ENCODE data around the gene EHMT1. TPM values are rescaled to one million over a fixed set of nuclear protein-coding genes. Genes with fewer than 3 reads are reported as not detected.

EHMT1 gene
- total and polyA plus RNA-seq, 9 of the 15 experiments (the other 6 are each of a cell fraction or from before 2014, with no cell fraction given) = 2.2 to 76.0 (median 36.4) TPM

DNA sequence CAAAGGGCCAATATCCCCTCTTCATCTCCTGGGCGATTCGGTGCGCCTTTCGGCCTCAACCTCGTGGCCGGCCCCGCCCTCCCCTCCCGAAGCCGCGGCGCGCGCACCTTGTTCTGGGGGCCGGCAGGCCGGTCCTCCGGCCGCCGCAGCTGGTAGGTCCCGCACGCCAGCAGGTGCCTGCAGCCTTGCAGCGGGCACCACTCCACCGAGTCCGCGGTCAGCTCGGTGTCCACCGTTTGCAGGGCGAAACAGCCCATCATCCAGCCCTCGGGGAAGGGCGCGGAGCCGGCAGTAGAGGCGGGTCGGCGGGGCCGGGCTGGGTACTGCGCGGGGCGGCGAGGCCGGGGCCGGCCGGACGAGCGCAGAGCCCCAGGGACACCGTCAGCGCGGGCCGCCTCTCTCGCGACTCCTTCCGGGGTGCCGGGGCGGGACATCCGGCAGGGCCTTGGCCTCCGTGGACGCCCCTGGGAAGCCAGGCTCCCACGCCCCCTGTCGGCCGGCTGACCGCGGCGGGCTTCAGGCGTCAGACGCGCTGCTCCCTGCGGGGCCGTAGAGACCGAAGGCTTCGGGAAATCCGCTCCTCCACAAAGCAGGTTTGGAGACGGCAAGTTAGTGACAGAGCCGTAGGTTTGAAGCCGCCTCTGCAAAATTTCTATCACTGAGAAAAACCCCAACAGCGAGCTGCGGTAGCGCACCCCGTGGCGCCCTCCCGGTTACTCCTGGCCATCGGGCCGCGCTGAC, 40.1 kb upstream of the EHMT1 start, which contains the start of gene DPH7 (continued):
- TF ChIP-seq, protein P1, sequence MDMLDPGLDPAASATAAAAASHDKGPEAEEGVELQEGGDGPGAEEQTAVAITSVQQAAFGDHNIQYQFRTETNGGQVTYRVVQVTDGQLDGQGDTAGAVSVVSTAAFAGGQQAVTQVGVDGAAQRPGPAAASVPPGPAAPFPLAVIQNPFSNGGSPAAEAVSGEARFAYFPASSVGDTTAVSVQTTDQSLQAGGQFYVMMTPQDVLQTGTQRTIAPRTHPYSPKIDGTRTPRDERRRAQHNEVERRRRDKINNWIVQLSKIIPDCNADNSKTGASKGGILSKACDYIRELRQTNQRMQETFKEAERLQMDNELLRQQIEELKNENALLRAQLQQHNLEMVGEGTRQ (CRISPR knock-in tag; IDR thresholded peaks at IDR 0.05) = no peak
- TF ChIP-seq, protein P2, sequence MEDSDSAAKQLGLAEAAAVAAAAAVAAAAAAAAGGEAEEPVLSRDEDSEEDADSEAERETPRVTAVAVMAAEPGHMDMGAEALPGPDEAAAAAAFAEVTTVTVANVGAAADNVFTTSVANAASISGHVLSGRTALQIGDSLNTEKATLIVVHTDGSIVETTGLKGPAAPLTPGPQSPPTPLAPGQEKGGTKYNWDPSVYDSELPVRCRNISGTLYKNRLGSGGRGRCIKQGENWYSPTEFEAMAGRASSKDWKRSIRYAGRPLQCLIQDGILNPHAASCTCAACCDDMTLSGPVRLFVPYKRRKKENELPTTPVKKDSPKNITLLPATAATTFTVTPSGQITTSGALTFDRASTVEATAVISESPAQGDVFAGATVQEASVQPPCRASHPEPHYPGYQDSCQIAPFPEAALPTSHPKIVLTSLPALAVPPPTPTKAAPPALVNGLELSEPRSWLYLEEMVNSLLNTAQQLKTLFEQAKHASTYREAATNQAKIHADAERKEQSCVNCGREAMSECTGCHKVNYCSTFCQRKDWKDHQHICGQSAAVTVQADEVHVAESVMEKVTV (CRISPR knock-in tag; IDR thresholded peaks at IDR 0.05) = 0 out of 2 replicates have a peak, but pooled peaks have one; percentile 12
- TF ChIP-seq NCOA6 (IDR thresholded peaks at IDR 0.05) = no peak
- peak; percentile 92; the same call in 1 of the 2 replicates for TF ChIP-seq TARDBP (IDR thresholded peaks at IDR 0.05)
- TF ChIP-seq SMAD4 (CRISPR knock-in tag; conservative IDR thresholded peaks at IDR 0.05) = peak; percentile 86
- TF ChIP-seq CAMTA2 (CRISPR knock-in tag; conservative IDR thresholded peaks at IDR 0.05) = 0 out of 2 replicates have a peak, but pooled peaks have one; percentile 11
- peak; percentile 36; the same call in 1 of the 2 replicates for TF ChIP-seq HDAC8 (tag; IDR thresholded peaks at IDR 0.05)
- no peak for TF ChIP-seq SMAD2 (IDR thresholded peaks at IDR 0.05; ENCODE audit: low read depth, low read length)
- TF ChIP-seq DPF2 (IDR thresholded peaks at IDR 0.05) = no peak
- no peak for TF ChIP-seq TEAD4 (IDR thresholded peaks at IDR 0.05; ENCODE audit: low read length)
- TF ChIP-seq TEAD4 (CRISPR knock-in tag; IDR thresholded peaks at IDR 0.05; ENCODE audit: borderline replicate concordance) = no peak
- no peak for TF ChIP-seq PYGO2 (tag; IDR thresholded peaks at IDR 0.05)
- no peak for TF ChIP-seq RBM25 (IDR thresholded peaks at IDR 0.05; ENCODE audit: low read depth, low read length, severe bottlenecking)
- TF ChIP-seq ZNF212 (CRISPR knock-in tag; IDR thresholded peaks at IDR 0.05) = 0 out of 2 replicates have a peak, but pooled peaks have one; percentile 44
- TF ChIP-seq PTBP1 (IDR thresholded peaks at IDR 0.05; ENCODE audit: low read depth, low read length) = no peak
- no peak; the same call in 1 of the 2 replicates for TF ChIP-seq NCOA1 (IDR thresholded peaks at IDR 0.05; ENCODE audit: low read depth)
- TF ChIP-seq ESRRB (CRISPR knock-in tag; IDR thresholded peaks at IDR 0.05; ENCODE audit: borderline replicate concordance) = no peak
- TF ChIP-seq EGR1 (conservative IDR thresholded peaks at IDR 0.05) = no peak
- TF ChIP-seq ZNF232 (CRISPR knock-in tag; IDR thresholded peaks at IDR 0.05) = no peak
- TF ChIP-seq, protein P3, sequence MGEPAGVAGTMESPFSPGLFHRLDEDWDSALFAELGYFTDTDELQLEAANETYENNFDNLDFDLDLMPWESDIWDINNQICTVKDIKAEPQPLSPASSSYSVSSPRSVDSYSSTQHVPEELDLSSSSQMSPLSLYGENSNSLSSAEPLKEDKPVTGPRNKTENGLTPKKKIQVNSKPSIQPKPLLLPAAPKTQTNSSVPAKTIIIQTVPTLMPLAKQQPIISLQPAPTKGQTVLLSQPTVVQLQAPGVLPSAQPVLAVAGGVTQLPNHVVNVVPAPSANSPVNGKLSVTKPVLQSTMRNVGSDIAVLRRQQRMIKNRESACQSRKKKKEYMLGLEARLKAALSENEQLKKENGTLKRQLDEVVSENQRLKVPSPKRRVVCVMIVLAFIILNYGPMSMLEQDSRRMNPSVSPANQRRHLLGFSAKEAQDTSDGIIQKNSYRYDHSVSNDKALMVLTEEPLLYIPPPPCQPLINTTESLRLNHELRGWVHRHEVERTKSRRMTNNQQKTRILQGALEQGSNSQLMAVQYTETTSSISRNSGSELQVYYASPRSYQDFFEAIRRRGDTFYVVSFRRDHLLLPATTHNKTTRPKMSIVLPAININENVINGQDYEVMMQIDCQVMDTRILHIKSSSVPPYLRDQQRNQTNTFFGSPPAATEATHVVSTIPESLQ (CRISPR knock-in tag; IDR thresholded peaks at IDR 0.05) = no peak; the same call in 1 of the 2 replicates
- peak; percentile 89 for TF ChIP-seq GATAD2B (IDR thresholded peaks at IDR 0.05; ENCODE audit: borderline replicate concordance)
- TF ChIP-seq, protein P4, sequence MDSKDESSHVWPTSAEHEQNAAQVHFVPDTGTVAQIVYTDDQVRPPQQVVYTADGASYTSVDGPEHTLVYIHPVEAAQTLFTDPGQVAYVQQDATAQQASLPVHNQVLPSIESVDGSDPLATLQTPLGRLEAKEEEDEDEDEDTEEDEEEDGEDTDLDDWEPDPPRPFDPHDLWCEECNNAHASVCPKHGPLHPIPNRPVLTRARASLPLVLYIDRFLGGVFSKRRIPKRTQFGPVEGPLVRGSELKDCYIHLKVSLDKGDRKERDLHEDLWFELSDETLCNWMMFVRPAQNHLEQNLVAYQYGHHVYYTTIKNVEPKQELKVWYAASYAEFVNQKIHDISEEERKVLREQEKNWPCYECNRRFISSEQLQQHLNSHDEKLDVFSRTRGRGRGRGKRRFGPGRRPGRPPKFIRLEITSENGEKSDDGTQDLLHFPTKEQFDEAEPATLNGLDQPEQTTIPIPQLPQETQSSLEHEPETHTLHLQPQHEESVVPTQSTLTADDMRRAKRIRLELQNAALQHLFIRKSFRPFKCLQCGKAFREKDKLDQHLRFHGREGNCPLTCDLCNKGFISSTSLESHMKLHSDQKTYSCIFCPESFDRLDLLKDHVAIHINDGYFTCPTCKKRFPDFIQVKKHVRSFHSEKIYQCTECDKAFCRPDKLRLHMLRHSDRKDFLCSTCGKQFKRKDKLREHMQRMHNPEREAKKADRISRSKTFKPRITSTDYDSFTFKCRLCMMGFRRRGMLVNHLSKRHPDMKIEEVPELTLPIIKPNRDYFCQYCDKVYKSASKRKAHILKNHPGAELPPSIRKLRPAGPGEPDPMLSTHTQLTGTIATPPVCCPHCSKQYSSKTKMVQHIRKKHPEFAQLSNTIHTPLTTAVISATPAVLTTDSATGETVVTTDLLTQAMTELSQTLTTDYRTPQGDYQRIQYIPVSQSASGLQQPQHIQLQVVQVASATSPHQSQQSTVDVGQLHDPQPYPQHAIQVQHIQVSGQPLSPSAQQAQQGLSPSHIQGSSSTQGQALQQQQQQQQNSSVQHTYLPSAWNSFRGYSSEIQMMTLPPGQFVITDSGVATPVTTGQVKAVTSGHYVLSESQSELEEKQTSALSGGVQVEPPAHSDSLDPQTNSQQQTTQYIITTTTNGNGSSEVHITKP (IDR thresholded peaks at IDR 0.05; ENCODE audit: partially characterized antibody) = no peak
